Peyer's patch (tissue), 4 donors: ENCODE data around the gene FAM83F.

ENCODE experiments used
- POLR2A ChIP-seq, 2 donors: fragments of 450-650 bp; IDR thresholded peaks; one replicate each; pipeline ENCODE4 v1.5.1; 2017; ENCODE audit warnings: antibody characterized with exemption in 2 of 2, mild to moderate bottlenecking in 2 of 2, moderate library complexity in 2 of 2
- TF ChIP-seq, protein P1 (sequence below), 6 experiments: fragments of 450-650 bp in 4 of 6; fragments of 200-600 bp in 2 of 6; sonication (generic) in 1 of 6; IDR thresholded peaks; one replicate each; pipeline ENCODE4 v1.5.1; 2017 to 2019; ENCODE audit warnings: antibody characterized with exemption in 6 of 6, mild to moderate bottlenecking in 3 of 6, moderate library complexity in 1 of 6

GRCh38 chr22:40043081-40043480 lies 48.3 kb downstream of the FAM83F start:
- TF ChIP-seq POLR2A (IDR thresholded peaks at IDR 0.05), result no peak
- TF ChIP-seq, protein P1, sequence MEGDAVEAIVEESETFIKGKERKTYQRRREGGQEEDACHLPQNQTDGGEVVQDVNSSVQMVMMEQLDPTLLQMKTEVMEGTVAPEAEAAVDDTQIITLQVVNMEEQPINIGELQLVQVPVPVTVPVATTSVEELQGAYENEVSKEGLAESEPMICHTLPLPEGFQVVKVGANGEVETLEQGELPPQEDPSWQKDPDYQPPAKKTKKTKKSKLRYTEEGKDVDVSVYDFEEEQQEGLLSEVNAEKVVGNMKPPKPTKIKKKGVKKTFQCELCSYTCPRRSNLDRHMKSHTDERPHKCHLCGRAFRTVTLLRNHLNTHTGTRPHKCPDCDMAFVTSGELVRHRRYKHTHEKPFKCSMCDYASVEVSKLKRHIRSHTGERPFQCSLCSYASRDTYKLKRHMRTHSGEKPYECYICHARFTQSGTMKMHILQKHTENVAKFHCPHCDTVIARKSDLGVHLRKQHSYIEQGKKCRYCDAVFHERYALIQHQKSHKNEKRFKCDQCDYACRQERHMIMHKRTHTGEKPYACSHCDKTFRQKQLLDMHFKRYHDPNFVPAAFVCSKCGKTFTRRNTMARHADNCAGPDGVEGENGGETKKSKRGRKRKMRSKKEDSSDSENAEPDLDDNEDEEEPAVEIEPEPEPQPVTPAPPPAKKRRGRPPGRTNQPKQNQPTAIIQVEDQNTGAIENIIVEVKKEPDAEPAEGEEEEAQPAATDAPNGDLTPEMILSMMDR (IDR thresholded peaks at IDR 0.05), result no peak
